HepG2 (cell line): ENCODE data around the gene GPT2. TPM values are rescaled to one million over a fixed set of nuclear protein-coding genes. Genes with fewer than 3 reads are reported as not detected.
A peak's percentile ranks its signal among the peaks of the same experiment; 100 is the strongest.

Experiments
- ATAC-seq: fragments of 200-7000 bp; cut with Tn5 transposase; 3 replicates; pipeline ENCODE4 v1.9.1; 2020; ENCODE audit warnings: mild to moderate bottlenecking, moderate library complexity
- BruUV-seq: library from RNA; stranded (reverse); fragments of 400-500 nt; replicated peaks from 2 replicates; lab custom pipeline; 2021; lab: Mats Ljungman, UMichigan
- CTCF ChIA-PET: fragments of 300-600 bp; formaldehyde crosslinking; extraction: SDS; loops from one replicate; lab custom pipeline; 2021; ENCODE audit warnings: low total read pairs, inconsistent platforms, low intra/inter-chr PET ratio; lab: Yijun Ruan, JAX
- POLR2A ChIA-PET: fragments of 350-600 bp; sonication (Branson Sonifier 250); formaldehyde crosslinking; loops from one replicate; lab custom pipeline; 2020; ENCODE audit warnings: antibody characterized with exemption, inconsistent platforms; lab: Yijun Ruan, JAX
- DNase-seq: peaks from one replicate; pipeline ENCODE4 v3.0.0-alpha.2; 2015; ENCODE audit warnings: low spot score
- FAIRE-seq: peaks from 3 replicates; lab custom pipeline; 2011; peaks lifted over from hg19 to GRCh38; lab: Jason Lieb, UNC
- H2AFZ ChIP-seq: one replicate; pipeline ENCODE4 v1.6.1; 2011; ENCODE audit warnings: low read length, inconsistent platforms
- H3K27ac ChIP-seq: fragments of 300-600 bp; 3 replicates; pipeline ENCODE4 v1.8.0; 2011; ENCODE audit warnings: mixed run types, mild to moderate bottlenecking, mixed read lengths, low read length, inconsistent platforms; ENCODE audit not compliant: insufficient read depth; ENCODE audit errors: extremely low read length
- H3K27me3 ChIP-seq, 2 experiments: fragments of 200-600 bp in 1 of 2; 2 replicates in 1 of 2; 3 replicates in 1 of 2; pipeline versions ENCODE4 v1.6.0 to v1.8.0; 2011; ENCODE audit warnings: low read length in 2 of 2, mild to moderate bottlenecking in 2 of 2, moderate library complexity in 2 of 2, inconsistent platforms in 1 of 2; ENCODE audit not compliant: insufficient read depth in 2 of 2, control insufficient read depth in 1 of 2
- H3K36me3 ChIP-seq, 2 experiments: fragments of 200-600 bp in 1 of 2; replicated peaks in 1 of 2; 2 replicates in 1 of 2; 3 replicates in 1 of 2; pipeline versions ENCODE4 v1.5.1 to v1.8.0; 2011; ENCODE audit warnings: low read length in 2 of 2, inconsistent platforms in 1 of 2; ENCODE audit not compliant: insufficient read depth in 2 of 2, control insufficient read depth in 1 of 2
- H3K4me1 ChIP-seq: 2 replicates; pipeline ENCODE4 v1.5.1; 2012; ENCODE audit warnings: low read length, inconsistent platforms; ENCODE audit not compliant: insufficient read depth
- H3K4me2 ChIP-seq: 2 replicates; pipeline ENCODE4 v1.6.0; 2011; ENCODE audit warnings: low read depth, low read length, inconsistent platforms
- H3K4me3 ChIP-seq, 3 experiments: fragments of 200-600 bp in 1 of 3; sonication (generic), shearing (Covaris generic) in 1 of 3; replicated peaks in 1 of 3; 2 replicates each; pipeline ENCODE4 v1.5.1; 2011 to 2016; ENCODE audit warnings: low read length in 3 of 3, inconsistent platforms in 2 of 3, low read depth in 2 of 3, mild to moderate bottlenecking in 2 of 3, control low read depth in 1 of 3, mixed read lengths in 1 of 3; ENCODE audit not compliant: insufficient read depth in 1 of 3
- H3K79me2 ChIP-seq: one replicate; pipeline ENCODE4 v1.6.1; 2011; ENCODE audit warnings: low read length, inconsistent platforms; ENCODE audit not compliant: insufficient read depth
- H3K9ac ChIP-seq: 2 replicates; pipeline ENCODE4 v1.6.0; 2011; ENCODE audit warnings: mild to moderate bottlenecking, low read depth, low read length, inconsistent platforms; ENCODE audit not compliant: insufficient read depth
- H3K9me3 ChIP-seq: 2 replicates; pipeline ENCODE4 v1.5.1; 2012; ENCODE audit warnings: mild to moderate bottlenecking, low read length
- H4K20me1 ChIP-seq: 2 replicates; pipeline ENCODE4 v1.6.0; 2011; ENCODE audit warnings: inconsistent platforms, mild to moderate bottlenecking, low read length, moderate library complexity; ENCODE audit not compliant: insufficient read depth
- NCOA1 ChIP-seq: sonication (generic); formaldehyde crosslinking; IDR thresholded peaks from 2 replicates; pipeline ENCODE4 v1.9.0; 2021; ENCODE audit warnings: missing genetic modification reagents
- NCOA5 ChIP-seq: sonication (generic); formaldehyde crosslinking; IDR thresholded peaks from 2 replicates; pipeline ENCODE4 v1.4.0; 2020; ENCODE audit warnings: missing genetic modification reagents
- NRL ChIP-seq: sonication (generic); formaldehyde crosslinking; IDR thresholded peaks from 2 replicates; pipeline ENCODE4 v1.5.0; 2020; ENCODE audit warnings: missing genetic modification reagents, mild to moderate bottlenecking, moderate library complexity, borderline replicate concordance
- THAP8 ChIP-seq: sonication (generic); formaldehyde crosslinking; IDR thresholded peaks from 2 replicates; pipeline ENCODE4 v1.5.1; 2020; ENCODE audit warnings: missing genetic modification reagents, mild to moderate bottlenecking, borderline replicate concordance
- ZBTB38 ChIP-seq: sonication (generic); formaldehyde crosslinking; IDR thresholded peaks from 2 replicates; pipeline ENCODE4 v1.5.1; 2020; ENCODE audit warnings: mild to moderate bottlenecking, missing genetic modification reagents
- ZBTB4 ChIP-seq: sonication (generic); formaldehyde crosslinking; IDR thresholded peaks from 2 replicates; pipeline ENCODE4 v1.4.0; 2020; ENCODE audit warnings: missing genetic modification reagents, mild to moderate bottlenecking, borderline replicate concordance
- ZFX ChIP-seq: sonication (generic); formaldehyde crosslinking; IDR thresholded peaks from 2 replicates; pipeline ENCODE4 v1.4.0; 2020; ENCODE audit warnings: mild to moderate bottlenecking, low read depth, missing genetic modification reagents, moderate library complexity
- ZMYM4 ChIP-seq: sonication (generic); formaldehyde crosslinking; IDR thresholded peaks from 2 replicates; pipeline ENCODE4 v1.8.1; 2023; ENCODE audit warnings: mild to moderate bottlenecking, missing genetic modification reagents
- ZNF101 ChIP-seq: sonication (generic); formaldehyde crosslinking; IDR thresholded peaks from 2 replicates; pipeline ENCODE4 v1.4.0; 2020; ENCODE audit warnings: mild to moderate bottlenecking, low read depth, missing genetic modification reagents, borderline replicate concordance
- ZNF263 ChIP-seq: sonication (generic); formaldehyde crosslinking; IDR thresholded peaks from 2 replicates; pipeline ENCODE4 v1.4.0; 2020; ENCODE audit warnings: missing genetic modification reagents
- ZNF280D ChIP-seq: sonication (generic); formaldehyde crosslinking; IDR thresholded peaks from 2 replicates; pipeline ENCODE4 v1.5.1; 2020; ENCODE audit warnings: mild to moderate bottlenecking, missing genetic modification reagents
- ZNF432 ChIP-seq: sonication (generic); formaldehyde crosslinking; IDR thresholded peaks from 2 replicates; pipeline ENCODE4 v1.5.0; 2020; ENCODE audit warnings: missing genetic modification reagents, mild to moderate bottlenecking, borderline replicate concordance
- ZNF75D ChIP-seq: sonication (generic); formaldehyde crosslinking; IDR thresholded peaks from 2 replicates; pipeline ENCODE4 v1.8.1; 2023; ENCODE audit warnings: missing genetic modification reagents, mild to moderate bottlenecking, borderline replicate concordance
- WGBS: methylation state at CpG from one replicate; pipeline ENCODE4 v1.1.6; 2017; ENCODE audit warnings: low lambda C conversion rate; 5-methylcytosine and 5-hydroxymethylcytosine counted together
- in situ Hi-C: cut with HindIII; loops from 2 replicates; pipeline ENCODE4 v1.10.0; 2017; ENCODE audit warnings: low pct_unique_long_range_greater_than_20kb; ENCODE audit not compliant: extremely low pct_ligation_motif_present
- intact Hi-C: fragments of 100-400 bp; cut with micrococcal nuclease; formaldehyde crosslinking; loops from one replicate; pipeline ENCODE4 v1.10.0; 2022; ENCODE audit not compliant: unreplicated experiment
- polyA plus RNA-seq, 8 experiments: library from polyadenylated mRNA; depleted of rRNA in 3 of 8; stranded (reverse) in 7 of 8; unstranded in 1 of 8; fragments of >200 nt; fragmentation: Illumina TruSeq in 4 of 8; extraction: Trizol in 4 of 8; gene quantifications; 2 replicates each; pipeline versions ENCODE4 v1.2.1 to v1.2.3, GENCODE V29; 2011 to 2016; ENCODE audit warnings: low read depth in 4 of 8, missing spikeins in 1 of 8, mixed read lengths in 1 of 8; ENCODE audit not compliant: insufficient read depth in 1 of 8
- total RNA-seq, 5 experiments: library from RNA; depleted of rRNA; stranded (reverse); fragments of >200 nt; fragmentation: Illumina TruSeq; extraction: Trizol; gene quantifications; 2 replicates each; pipeline ENCODE4 v1.2.3, GENCODE V29; 2016; ENCODE audit warnings: low read depth in 1 of 5

The GPT2 gene
- total and polyA plus RNA-seq, 2 of the 13 experiments (the other 11 are each of a cell fraction or from before 2014, with no cell fraction given) = 138 to 267 TPM

GRCh38 chr16:46859719-46860152 lies 24.4 kb upstream of the GPT2 start (continued):
- no peak for TF ChIP-seq ZNF101

GRCh38 chr16:46862555-46863447 lies 21.4 kb upstream of the GPT2 start:
- ATAC-seq = no peak
- in situ Hi-C loops = no loop called here
- 90% methylated on average over 16 of the region's 16 CpGs for WGBS
- Histone ChIP-seq H3K27ac (peak overlapping the region; percentile 71), H3K9ac (peak overlapping the region; percentile 56; the same call in 1 of the 2 replicates), H3K79me2 (no peaks in the 10 kb centered on the region), H2AFZ (no peak overlapping the region), H3K4me1 (peaks cover 93% of the 10 kb centered on the region), H3K4me3 (peak overlapping the region in 2 of 3 experiments; percentile 10 to 38; a peak in 1 of 6 replicates), H3K4me2 (peak overlapping the region; percentile 86), H4K20me1 (no peaks in the 10 kb centered on the region), H3K9me3 (no peaks in the 10 kb centered on the region), H3K27me3 (no peaks in the 10 kb centered on the region), H3K36me3 (no peaks in the 10 kb centered on the region)
- no peak for DNase-seq
- ChIA-PET CTCF (no interaction called here), POLR2A (interaction anchor here (0.9 to 11.9 kb wide), 8 partner anchors 12 to 86 kb away, joined by 3 to 306 read pairs (median 6); partner anchors contain the start of gene GPT2)
- intact Hi-C loops = no loop called here
- no peak for FAIRE-seq
- BruUV-seq = no TSS peak
- TF ChIP-seq ZBTB38 (CRISPR knock-in tag) = peak; percentile 64; the same call in 1 of the 2 replicates
- 0 out of 2 replicates have a peak, but pooled peaks have one; percentile 32 for TF ChIP-seq NRL (CRISPR knock-in tag)
- no peak for TF ChIP-seq ZNF263 (CRISPR knock-in tag)
- TF ChIP-seq NCOA5 (CRISPR knock-in tag) = no peak
- 0 out of 2 replicates have a peak, but pooled peaks have one; percentile 12 for TF ChIP-seq ZFX (CRISPR knock-in tag)
- no peak for TF ChIP-seq THAP8 (CRISPR knock-in tag)
- peak; percentile 59; the same call in 1 of the 2 replicates for TF ChIP-seq ZBTB4 (CRISPR knock-in tag)
- TF ChIP-seq ZNF75D = no peak
- TF ChIP-seq NCOA1 (CRISPR knock-in tag) = no peak
- TF ChIP-seq ZNF432 (CRISPR knock-in tag) = no peak
- TF ChIP-seq ZNF280D (CRISPR knock-in tag) = 0 out of 2 replicates have a peak, but pooled peaks have one; percentile 29
- TF ChIP-seq ZMYM4 (CRISPR knock-in tag) = 0 out of 2 replicates have a peak, but pooled peaks have one; percentile 25
